Panc1 (cell line): Measurements from ENCODE around the gene RSU1. TPM values are rescaled to one million over a fixed set of nuclear protein-coding genes. Genes with fewer than 3 reads are reported as not detected.

Experiments used
- ATAC-seq: fragments of 200-7000 bp; cut with Tn5 transposase; 2 replicates; pipeline ENCODE4 v1.9.1; 2020; ENCODE audit warnings: mild to moderate bottlenecking, moderate library complexity
- BruUV-seq: library from RNA; stranded (reverse); fragments of 400-500 nt; replicated peaks from 2 replicates; lab custom pipeline; 2021; lab: Mats Ljungman, UMichigan
- CTCF ChIA-PET: fragments of 300-600 bp; sonication (Branson Sonifier 250); formaldehyde crosslinking; loops from one replicate; lab custom pipeline; 2022; ENCODE audit warnings: antibody characterized with exemption; lab: Charles Lee
- POLR2A ChIA-PET: fragments of 300-600 bp; sonication (Branson Sonifier 250); formaldehyde crosslinking; loops from one replicate; lab custom pipeline; 2022; ENCODE audit warnings: antibody characterized with exemption; lab: Charles Lee
- DNase-seq: peaks from one replicate; pipeline ENCODE4 v3.0.0-alpha.2; 2010; ENCODE audit warnings: low read depth, low spot score
- H3K27ac ChIP-seq: 2 replicates; pipeline ENCODE4 v1.5.1; 2011; ENCODE audit warnings: mild to moderate bottlenecking, low read length, inconsistent platforms
- H3K27me3 ChIP-seq: fragments of 200-500 bp; sonication (Bioruptor generic); 2 replicates; pipeline ENCODE4 v1.6.0; 2014; ENCODE audit warnings: low read length, inconsistent platforms; ENCODE audit not compliant: control insufficient read depth, insufficient read depth
- H3K36me3 ChIP-seq: fragments of 200-500 bp; sonication (Bioruptor generic); 2 replicates; pipeline ENCODE4 v1.5.1; 2014; ENCODE audit warnings: inconsistent platforms, mild to moderate bottlenecking, low read length, moderate library complexity; ENCODE audit not compliant: control insufficient read depth, insufficient read depth
- H3K4me1 ChIP-seq: 2 replicates; pipeline ENCODE4 v1.5.1; 2011; ENCODE audit warnings: inconsistent platforms, mild to moderate bottlenecking, low read length, moderate library complexity; ENCODE audit not compliant: control insufficient read depth, insufficient read depth
- H3K4me3 ChIP-seq, 2 experiments: 2 replicates each; pipeline ENCODE4 v1.5.1; 2011 to 2012; ENCODE audit warnings: low read depth in 2 of 2, low read length in 2 of 2, mild to moderate bottlenecking in 2 of 2, inconsistent platforms in 1 of 2, moderate library complexity in 1 of 2
- H3K9me3 ChIP-seq: fragments of 200-500 bp; sonication (Bioruptor generic); 2 replicates; pipeline ENCODE4 v1.5.1; 2014; ENCODE audit warnings: low read depth, mild to moderate bottlenecking, inconsistent platforms, low read length, moderate library complexity; ENCODE audit not compliant: control insufficient read depth, insufficient read depth
- POLR2AphosphoS5 ChIP-seq: IDR thresholded peaks from 2 replicates; pipeline ENCODE4 v1.6.1; 2012; ENCODE audit warnings: mild to moderate bottlenecking, low read depth, low read length, moderate library complexity
- SIN3A ChIP-seq: IDR thresholded peaks from 2 replicates; pipeline ENCODE4 v1.6.1; 2012; ENCODE audit warnings: low read depth, mild to moderate bottlenecking, low read length, moderate library complexity, borderline replicate concordance; ENCODE audit not compliant: insufficient read depth
- TCF7L2 ChIP-seq: IDR thresholded peaks from 2 replicates; pipeline ENCODE4 v1.6.1; 2011; ENCODE audit warnings: mild to moderate bottlenecking, low read depth, low read length, inconsistent platforms
- in situ Hi-C: cut with HindIII; loops from 2 replicates; pipeline ENCODE4 v1.10.0; 2016; ENCODE audit warnings: low sequenced_read_pairs, low pct_unique_long_range_greater_than_20kb
- intact Hi-C: fragments of 100-400 bp; cut with micrococcal nuclease; formaldehyde crosslinking; loops from one replicate; pipeline ENCODE4 v1.10.0; 2022; ENCODE audit not compliant: unreplicated experiment
- total RNA-seq: library from RNA; stranded (reverse); gene quantifications from one replicate; pipeline ENCODE4 v1.2.1, GENCODE V29; 2021; ENCODE audit not compliant: unreplicated experiment
- TF ChIP-seq, protein P1 (sequence below): fragments of 450-650 bp; IDR thresholded peaks from 2 replicates; pipeline ENCODE4 v1.5.1; 2017; ENCODE audit warnings: mild to moderate bottlenecking
- TF ChIP-seq, protein P2 (sequence below), 2 experiments: IDR thresholded peaks; 2 replicates each; pipeline ENCODE4 v1.6.1; 2011 to 2012; ENCODE audit warnings: low read depth in 2 of 2, control low read depth in 1 of 2, low read length in 1 of 2, mild to moderate bottlenecking in 1 of 2, moderate library complexity in 1 of 2; ENCODE audit not compliant: insufficient read depth in 1 of 2

The RSU1 gene
- total RNA-seq, 1 experiment from 2014 or later = 55.6 TPM

DNA sequence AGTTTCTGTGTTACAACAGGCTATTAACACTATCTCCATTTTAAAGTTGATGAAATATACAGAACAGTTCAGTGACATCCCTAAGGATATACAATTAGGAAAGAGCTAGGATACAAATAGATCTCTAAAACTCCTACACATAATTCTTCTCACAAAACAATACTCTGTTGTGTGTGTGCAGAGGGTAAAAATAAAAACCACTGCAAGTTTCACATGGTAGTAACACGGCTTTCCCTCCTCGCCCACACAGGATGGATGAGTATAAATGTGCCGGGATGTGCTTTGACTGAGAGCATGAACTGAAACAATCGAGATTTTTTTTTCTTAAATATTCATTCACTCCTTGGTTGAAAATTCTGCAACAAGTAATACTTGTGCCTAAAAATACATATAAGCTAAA, 164.0 kb downstream of the RSU1 start:
- ATAC-seq = no peak
- TF ChIP-seq, protein P1, sequence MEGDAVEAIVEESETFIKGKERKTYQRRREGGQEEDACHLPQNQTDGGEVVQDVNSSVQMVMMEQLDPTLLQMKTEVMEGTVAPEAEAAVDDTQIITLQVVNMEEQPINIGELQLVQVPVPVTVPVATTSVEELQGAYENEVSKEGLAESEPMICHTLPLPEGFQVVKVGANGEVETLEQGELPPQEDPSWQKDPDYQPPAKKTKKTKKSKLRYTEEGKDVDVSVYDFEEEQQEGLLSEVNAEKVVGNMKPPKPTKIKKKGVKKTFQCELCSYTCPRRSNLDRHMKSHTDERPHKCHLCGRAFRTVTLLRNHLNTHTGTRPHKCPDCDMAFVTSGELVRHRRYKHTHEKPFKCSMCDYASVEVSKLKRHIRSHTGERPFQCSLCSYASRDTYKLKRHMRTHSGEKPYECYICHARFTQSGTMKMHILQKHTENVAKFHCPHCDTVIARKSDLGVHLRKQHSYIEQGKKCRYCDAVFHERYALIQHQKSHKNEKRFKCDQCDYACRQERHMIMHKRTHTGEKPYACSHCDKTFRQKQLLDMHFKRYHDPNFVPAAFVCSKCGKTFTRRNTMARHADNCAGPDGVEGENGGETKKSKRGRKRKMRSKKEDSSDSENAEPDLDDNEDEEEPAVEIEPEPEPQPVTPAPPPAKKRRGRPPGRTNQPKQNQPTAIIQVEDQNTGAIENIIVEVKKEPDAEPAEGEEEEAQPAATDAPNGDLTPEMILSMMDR = no peak
- TF ChIP-seq SIN3A (no peak), TCF7L2 (no peak), POLR2AphosphoS5 (no peak)
- TF ChIP-seq, protein P2, sequence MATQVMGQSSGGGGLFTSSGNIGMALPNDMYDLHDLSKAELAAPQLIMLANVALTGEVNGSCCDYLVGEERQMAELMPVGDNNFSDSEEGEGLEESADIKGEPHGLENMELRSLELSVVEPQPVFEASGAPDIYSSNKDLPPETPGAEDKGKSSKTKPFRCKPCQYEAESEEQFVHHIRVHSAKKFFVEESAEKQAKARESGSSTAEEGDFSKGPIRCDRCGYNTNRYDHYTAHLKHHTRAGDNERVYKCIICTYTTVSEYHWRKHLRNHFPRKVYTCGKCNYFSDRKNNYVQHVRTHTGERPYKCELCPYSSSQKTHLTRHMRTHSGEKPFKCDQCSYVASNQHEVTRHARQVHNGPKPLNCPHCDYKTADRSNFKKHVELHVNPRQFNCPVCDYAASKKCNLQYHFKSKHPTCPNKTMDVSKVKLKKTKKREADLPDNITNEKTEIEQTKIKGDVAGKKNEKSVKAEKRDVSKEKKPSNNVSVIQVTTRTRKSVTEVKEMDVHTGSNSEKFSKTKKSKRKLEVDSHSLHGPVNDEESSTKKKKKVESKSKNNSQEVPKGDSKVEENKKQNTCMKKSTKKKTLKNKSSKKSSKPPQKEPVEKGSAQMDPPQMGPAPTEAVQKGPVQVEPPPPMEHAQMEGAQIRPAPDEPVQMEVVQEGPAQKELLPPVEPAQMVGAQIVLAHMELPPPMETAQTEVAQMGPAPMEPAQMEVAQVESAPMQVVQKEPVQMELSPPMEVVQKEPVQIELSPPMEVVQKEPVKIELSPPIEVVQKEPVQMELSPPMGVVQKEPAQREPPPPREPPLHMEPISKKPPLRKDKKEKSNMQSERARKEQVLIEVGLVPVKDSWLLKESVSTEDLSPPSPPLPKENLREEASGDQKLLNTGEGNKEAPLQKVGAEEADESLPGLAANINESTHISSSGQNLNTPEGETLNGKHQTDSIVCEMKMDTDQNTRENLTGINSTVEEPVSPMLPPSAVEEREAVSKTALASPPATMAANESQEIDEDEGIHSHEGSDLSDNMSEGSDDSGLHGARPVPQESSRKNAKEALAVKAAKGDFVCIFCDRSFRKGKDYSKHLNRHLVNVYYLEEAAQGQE (IDR thresholded peaks at IDR 0.05; ENCODE audit: insufficient read depth in 1 of 2, low read depth in 2 of 2, low read length in 1 of 2) = no peak
- H3K27me3 ChIP-seq = no peaks in the 10 kb centered on the region
- no peak overlapping the region for H3K4me3 ChIP-seq
- intact Hi-C loops (no loop called here), in situ Hi-C loops (no loop called here)
- no peak overlapping the region for H3K27ac ChIP-seq
- H3K4me1 ChIP-seq = no peaks in the 10 kb centered on the region
- POLR2A ChIA-PET = no interaction called here
- DNase-seq = no peak
- no peaks in the 10 kb centered on the region for H3K36me3 ChIP-seq
- no peaks in the 10 kb centered on the region for H3K9me3 ChIP-seq
- CTCF ChIA-PET = no interaction called here
- no TSS peak for BruUV-seq

DNA sequence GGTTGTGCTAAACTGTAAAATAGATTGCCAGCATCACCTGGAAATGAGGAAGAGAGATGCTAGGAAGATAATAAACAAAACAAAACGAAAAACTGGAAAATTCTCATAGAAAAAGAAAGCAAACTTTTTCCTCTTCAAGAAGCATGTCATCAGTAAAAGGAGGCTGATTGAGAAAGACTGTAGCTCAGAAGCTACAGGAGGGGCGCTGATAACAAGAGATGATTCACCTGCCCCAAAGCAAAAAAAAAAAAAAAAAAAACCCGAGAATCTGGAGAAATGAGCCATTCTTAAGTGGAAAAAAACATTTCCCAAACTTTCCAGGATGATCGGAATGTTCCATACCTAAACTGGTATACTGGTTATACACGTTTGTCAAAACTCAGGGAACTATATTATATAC, 165.1 kb downstream of the RSU1 start:
- DNase-seq = no peak
- no peaks in the 10 kb centered on the region for H3K36me3 ChIP-seq
- no peaks in the 10 kb centered on the region for H3K9me3 ChIP-seq
- no peak overlapping the region for H3K4me3 ChIP-seq
- TF ChIP-seq, protein P1 = no peak
- no peak for TF ChIP-seq POLR2AphosphoS5
- no peak overlapping the region for H3K27ac ChIP-seq
- BruUV-seq = no TSS peak
- intact Hi-C loops (no loop called here), in situ Hi-C loops (no loop called here)
- no peaks in the 10 kb centered on the region for H3K4me1 ChIP-seq
- POLR2A ChIA-PET = no interaction called here
- CTCF ChIA-PET = no interaction called here
- no peak for ATAC-seq
- no peaks in the 10 kb centered on the region for H3K27me3 ChIP-seq

DNA sequence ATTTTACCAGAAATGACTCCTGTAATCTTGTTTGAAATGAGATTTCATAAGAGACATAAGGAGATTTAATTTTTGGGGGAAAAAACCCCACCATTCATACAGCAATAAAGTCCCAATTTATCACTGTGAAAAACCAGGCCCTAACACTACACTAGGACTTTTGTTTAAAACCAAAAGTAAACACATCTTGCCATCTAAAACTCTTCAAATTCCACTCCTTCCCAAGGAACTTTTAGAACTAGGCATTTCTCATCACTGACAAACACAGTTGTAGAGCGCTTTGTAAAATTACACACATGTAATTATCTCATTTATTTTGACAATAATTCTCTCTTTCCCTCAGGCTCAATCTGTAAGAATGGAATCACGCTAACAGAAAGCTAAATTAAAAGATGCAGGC, 167.5 kb downstream of the RSU1 start:
- TF ChIP-seq SIN3A (no peak), TCF7L2 (no peak), POLR2AphosphoS5 (no peak)
- TF ChIP-seq, protein P1 = no peak
- TF ChIP-seq, protein P2 (IDR thresholded peaks at IDR 0.05; ENCODE audit: insufficient read depth in 1 of 2, low read depth in 2 of 2, low read length in 1 of 2) = no peak
- BruUV-seq = no TSS peak
- DNase-seq (no peak), ATAC-seq (no peak)
- Histone ChIP-seq H3K4me1 (no peaks in the 10 kb centered on the region), H3K4me3 (no peak overlapping the region), H3K27me3 (no peaks in the 10 kb centered on the region), H3K27ac (no peak overlapping the region), H3K9me3 (no peaks in the 10 kb centered on the region), H3K36me3 (no peaks in the 10 kb centered on the region)
- intact Hi-C loops = no loop called here
- in situ Hi-C loops = no loop called here
- POLR2A ChIA-PET = no interaction called here
- CTCF ChIA-PET = no interaction called here
